Left kidney (tissue), 8 donors: Measurements from ENCODE around the gene RSAD1. TPM values are rescaled to one million over a fixed set of nuclear protein-coding genes. Genes with fewer than 3 reads are reported as not detected.
A peak's percentile ranks its signal among the peaks of the same experiment; 100 is the strongest.

Source experiments
- DNase-seq: peaks from one replicate; pipeline ENCODE4 v3.0.0-alpha.2; 2013
- long read RNA-seq, 8 donors: transcript quantifications; one replicate each; lab custom pipeline, GENCODE V29; 2026
- polyA plus RNA-seq: library from polyadenylated mRNA; unstranded; fragments of 120-200 nt; gene quantifications from one replicate; pipeline ENCODE4 v1.2.1, GENCODE V29; 2013; ENCODE audit not compliant: insufficient read length

RSAD1 gene
- 57.6 TPM for polyA plus RNA-seq
- long read RNA-seq, donor 1, transcript RSAD1-201 (9 exons, 2,528 nt) = major isoform, 8 of 12 reads
- long read RNA-seq, donor 1, partial matches to known transcripts = 0 of 12 reads
- long read RNA-seq, donor 1, other reads (novel, unspliced or antisense) = 0 of 12 reads
- long read RNA-seq, donor 2, transcript RSAD1-201 (9 exons, 2,528 nt) = major isoform, 11 of 12 reads
- long read RNA-seq, donor 2, partial matches to known transcripts = 0 of 12 reads
- long read RNA-seq, donor 2, other reads (novel, unspliced or antisense) = 0 of 12 reads
- long read RNA-seq, donor 3, partial matches to known transcripts = 0 of 4 reads
- long read RNA-seq, donor 3, other reads (novel, unspliced or antisense) = 0 of 4 reads
- long read RNA-seq, donor 4, partial matches to known transcripts = 0 of 1 reads
- long read RNA-seq, donor 4, other reads (novel, unspliced or antisense) = 0 of 1 reads
- long read RNA-seq, donor 5, transcript RSAD1-201 (9 exons, 2,528 nt) = major isoform, 12 of 14 reads
- long read RNA-seq, donor 5, partial matches to known transcripts = 0 of 14 reads
- long read RNA-seq, donor 5, other reads (novel, unspliced or antisense) = 0 of 14 reads
- long read RNA-seq, donor 6, transcript RSAD1-201 (9 exons, 2,528 nt) = major isoform, 6 of 7 reads
- long read RNA-seq, donor 6, partial matches to known transcripts = 0 of 7 reads
- long read RNA-seq, donor 6, other reads (novel, unspliced or antisense) = 0 of 7 reads
- long read RNA-seq, donor 7, transcript RSAD1-201 (9 exons, 2,528 nt) = major isoform, 12 of 13 reads
- long read RNA-seq, donor 7, partial matches to known transcripts = 0 of 13 reads
- long read RNA-seq, donor 7, other reads (novel, unspliced or antisense) = 0 of 13 reads
- long read RNA-seq, donor 8, transcript RSAD1-201 (9 exons, 2,528 nt) = major isoform, 7 of 7 reads
- long read RNA-seq, donor 8, partial matches to known transcripts = 0 of 7 reads
- long read RNA-seq, donor 8, other reads (novel, unspliced or antisense) = 0 of 7 reads

GRCh38 chr17:50478391-50479381 lies at the start of gene RSAD1:
Gene RSAD1 (plus strand): TSS chr17:50478860. CDS start chr17:50478885, 25 bp downstream.
- peak; percentile 85 for DNase-seq

- no peak for DNase-seq
Observed at GRCh38 chr17:50429793-50430192, 48.9 kb upstream of the RSAD1 start.

GRCh38 chr17:50430821-50431618 lies 47.6 kb upstream of the RSAD1 start:
- DNase-seq = no peak

GRCh38 chr17:50432125-50432762 lies 46.4 kb upstream of the RSAD1 start:
- no peak for DNase-seq

GRCh38 chr17:50437409-50437808 lies 41.3 kb upstream of the RSAD1 start:
- no peak for DNase-seq

GRCh38 chr17:50439008-50439407 lies 39.7 kb upstream of the RSAD1 start:
- DNase-seq = no peak

GRCh38 chr17:50440172-50440837 lies 38.4 kb upstream of the RSAD1 start:
- no peak for DNase-seq

GRCh38 chr17:50440838-50441829 lies 37.5 kb upstream of the RSAD1 start:
- DNase-seq = no peak

- DNase-seq = no peak
Observed at GRCh38 chr17:50443505-50443974, 35.1 kb upstream of the RSAD1 start.

GRCh38 chr17:50444841-50445715 lies 33.6 kb upstream of the RSAD1 start:
- no peak for DNase-seq

- no peak for DNase-seq
Observed at GRCh38 chr17:50445730-50446325, 32.8 kb upstream of the RSAD1 start.

GRCh38 chr17:50447870-50448595 lies 30.6 kb upstream of the RSAD1 start:
- DNase-seq = no peak

- DNase-seq = no peak
Observed at GRCh38 chr17:50448643-50449042, 30.0 kb upstream of the RSAD1 start.

- no peak for DNase-seq
Observed at GRCh38 chr17:50451943-50452629, 26.6 kb upstream of the RSAD1 start.

- no peak for DNase-seq
Observed at GRCh38 chr17:50452630-50453300, 25.9 kb upstream of the RSAD1 start.
